Stimulated activated CD8-positive, alpha-beta memory T cell treated with anti-CD3 and anti-CD28 coated beads, Interleukin-15, amount 100 ng/mL, for 1 hour (primary cell): ENCODE results near the gene IRS4.

Source experiments
- DNase-seq: peaks from one replicate; pipeline ENCODE4 v3.0.0-alpha.2; 2020; ENCODE audit warnings: low read depth

IRS4 gene

GRCh38 chrX:108736509-108737479 lies at the start of gene IRS4:
TSS of gene IRS4 (minus strand) at chrX:108736563.
- DNase-seq, result no peak

- no peak for DNase-seq
Measured at GRCh38 chrX:108772549-108772948, 36.2 kb upstream of the IRS4 start.

- DNase-seq, result no peak
Measured at GRCh38 chrX:108763559-108763958, 27.2 kb upstream of the IRS4 start.

- no peak for DNase-seq
Measured at GRCh38 chrX:108740299-108740774, 4.0 kb upstream of the IRS4 start.

- DNase-seq, result no peak
Measured at GRCh38 chrX:108737754-108738153, 1.4 kb upstream of the IRS4 start.

- no peak for DNase-seq
Measured at GRCh38 chrX:108735679-108736508, 469 bp downstream of the IRS4 start.

- DNase-seq, result no peak
Measured at GRCh38 chrX:108735091-108735678, 1.2 kb downstream of the IRS4 start.

- no peak for DNase-seq
Measured at GRCh38 chrX:108734426-108734825, 1.9 kb downstream of the IRS4 start.

GRCh38 chrX:108732630-108733321 lies 3.6 kb downstream of the IRS4 start:
- no peak for DNase-seq

- no peak for DNase-seq
Measured at GRCh38 chrX:108731153-108731552, 5.2 kb downstream of the IRS4 start.

- DNase-seq, result no peak
Measured at GRCh38 chrX:108726748-108727147, 9.6 kb downstream of the IRS4 start.

- no peak for DNase-seq
Measured at GRCh38 chrX:108722561-108722960, 13.8 kb downstream of the IRS4 start.

GRCh38 chrX:108712886-108713285 lies 23.5 kb downstream of the IRS4 start:
- no peak for DNase-seq

GRCh38 chrX:108704839-108705238 lies 31.5 kb downstream of the IRS4 start:
- DNase-seq, result no peak

GRCh38 chrX:108702530-108702929 lies 33.8 kb downstream of the IRS4 start:
- DNase-seq, result no peak

GRCh38 chrX:108701633-108702032 lies 34.7 kb downstream of the IRS4 start:
- DNase-seq, result no peak

GRCh38 chrX:108699368-108699767 lies 37.0 kb downstream of the IRS4 start:
- no peak for DNase-seq

- no peak for DNase-seq
Measured at GRCh38 chrX:108696690-108697089, 39.7 kb downstream of the IRS4 start.
